WTC11 (cell line): ENCODE measurements around the gene NRG2.

Experiments
- CBFB ChIP-seq: sonication (generic); formaldehyde crosslinking; IDR thresholded peaks from 2 replicates; pipeline ENCODE4 v1.8.1; 2022; ENCODE audit warnings: mild to moderate bottlenecking, low read depth, missing genetic modification reagents
- CREM ChIP-seq: sonication (generic); formaldehyde crosslinking; IDR thresholded peaks from 2 replicates; pipeline ENCODE4 v1.8.1; 2022; ENCODE audit warnings: mild to moderate bottlenecking, missing genetic modification reagents, moderate library complexity
- CTCF ChIP-seq: fragments of 200-600 bp; IDR thresholded peaks from 2 replicates; pipeline ENCODE4 v1.8.0; 2022; ENCODE audit warnings: antibody characterized with exemption
- FOXP1 ChIP-seq: sonication (generic); formaldehyde crosslinking; IDR thresholded peaks from 2 replicates; pipeline ENCODE4 v1.8.0; 2022; ENCODE audit warnings: missing genetic modification reagents, mild to moderate bottlenecking, moderate library complexity, borderline replicate concordance
- MAX ChIP-seq: sonication (generic); formaldehyde crosslinking; IDR thresholded peaks from 2 replicates; pipeline ENCODE4 v1.8.0; 2022; ENCODE audit warnings: mild to moderate bottlenecking, missing genetic modification reagents
- NFATC4 ChIP-seq: fragments of 250-450 bp; sonication (Bioruptor Pico); IDR thresholded peaks from 2 replicates; pipeline ENCODE4 v1.9.0; 2021; ENCODE audit warnings: mild to moderate bottlenecking
- NR1H2 ChIP-seq: sonication (generic); formaldehyde crosslinking; IDR thresholded peaks from 2 replicates; pipeline ENCODE4 v1.9.0; 2021; ENCODE audit warnings: mild to moderate bottlenecking, moderate library complexity, missing genetic modification reagents
- PREB ChIP-seq: sonication (generic); formaldehyde crosslinking; IDR thresholded peaks from 2 replicates; pipeline ENCODE4 v1.8.1; 2022; ENCODE audit warnings: mild to moderate bottlenecking, missing genetic modification reagents, moderate library complexity, borderline replicate concordance
- SMAD4 ChIP-seq: sonication (generic); formaldehyde crosslinking; IDR thresholded peaks from 2 replicates; pipeline ENCODE4 v1.8.0; 2022; ENCODE audit warnings: mild to moderate bottlenecking, missing genetic modification reagents
- SP1 ChIP-seq: sonication (generic); formaldehyde crosslinking; conservative IDR thresholded peaks from 2 replicates; pipeline ENCODE4 v1.8.1; 2022; ENCODE audit warnings: missing genetic modification reagents
- ZNF317 ChIP-seq: sonication (generic); formaldehyde crosslinking; IDR thresholded peaks from 2 replicates; pipeline ENCODE4 v1.8.1; 2023; ENCODE audit warnings: low read depth, mild to moderate bottlenecking, moderate library complexity, missing genetic modification reagents, borderline replicate concordance
- ZNF512 ChIP-seq: sonication (generic); formaldehyde crosslinking; IDR thresholded peaks from 2 replicates; pipeline ENCODE4 v1.8.1; 2022; ENCODE audit warnings: missing genetic modification reagents, borderline replicate concordance

- TF ChIP-seq NR1H2 (CRISPR knock-in tag) (no peak), PREB (CRISPR knock-in tag) (no peak), CTCF (no peak), NFATC4 (CRISPR knock-in tag) (no peak), SP1 (CRISPR knock-in tag) (no peak), CBFB (CRISPR knock-in tag) (no peak), FOXP1 (CRISPR knock-in tag) (no peak), CREM (no peak), SMAD4 (CRISPR knock-in tag) (no peak), MAX (CRISPR knock-in tag) (no peak), ZNF317 (CRISPR knock-in tag) (no peak), ZNF512 (no peak)
Observed at GRCh38 chr5:140083650-140084049, 40.6 kb upstream of the NRG2 start.
